ENCODE data around the gene GUSB.
"Not testable (repeated sequence)": the region's sequence is repeated elsewhere in the genome, so short reads cannot be mapped to it uniquely, and the experiment has no call there.

GUSB gene

GRCh38 chr7:65968256-65969185 lies 13.5 kb downstream of the GUSB start:
- no peak for DNase-seq (ENCODE audit: low spot score)
- no peak for TF ChIP-seq CTCF (IDR thresholded peaks at IDR 0.05; ENCODE audit: extremely low read depth, missing control alignments)

- no peak for DNase-seq (ENCODE audit: low spot score)
Measured at GRCh38 chr7:65967361-65968155, 14.5 kb downstream of the GUSB start.

GRCh38 chr7:65966146-65966545 lies 15.9 kb downstream of the GUSB start:
- no peak for TF ChIP-seq CTCF (IDR thresholded peaks at IDR 0.05; ENCODE audit: extremely low read depth, missing control alignments)
- DNase-seq (ENCODE audit: low spot score): no peak

More at GRCh38 chr7:65967361-65968155, 14.5 kb downstream of the GUSB start:
- no peak for TF ChIP-seq CTCF (IDR thresholded peaks at IDR 0.05; ENCODE audit: extremely low read depth, missing control alignments)

- not testable (repeated sequence) for DNase-seq (ENCODE audit: low spot score)
Measured at GRCh38 chr7:65964671-65965070, 17.3 kb downstream of the GUSB start.

- no peak for TF ChIP-seq CTCF (IDR thresholded peaks at IDR 0.05; ENCODE audit: extremely low read depth, missing control alignments)
- no peak for DNase-seq (ENCODE audit: low spot score)
Measured at GRCh38 chr7:65962033-65962432, 20.0 kb downstream of the GUSB start.

- DNase-seq (ENCODE audit: low spot score): no peak
- no peak for TF ChIP-seq CTCF (IDR thresholded peaks at IDR 0.05; ENCODE audit: extremely low read depth, missing control alignments)
Measured at GRCh38 chr7:65960351-65961074, 21.5 kb downstream of the GUSB start.

GRCh38 chr7:65955718-65956117 lies 26.3 kb downstream of the GUSB start:
- no peak for TF ChIP-seq CTCF (IDR thresholded peaks at IDR 0.05; ENCODE audit: extremely low read depth, missing control alignments)
- DNase-seq (ENCODE audit: low spot score): no peak
